Hepatocyte (in vitro differentiated cells): ENCODE results near the gene KCTD19. TPM values are rescaled to one million over a fixed set of nuclear protein-coding genes. Genes with fewer than 3 reads are reported as not detected.

Source experiments
- DNase-seq: peaks from one replicate; pipeline ENCODE4 v3.0.0-alpha.2; 2016; ENCODE audit warnings: low spot score
- H2AFZ ChIP-seq: fragments of 200-600 bp; sonication (generic); 2 replicates; pipeline ENCODE4 v1.6.0; 2016; ENCODE audit warnings: antibody characterized with exemption, mild to moderate bottlenecking
- H3K27ac ChIP-seq: fragments of 200-600 bp; sonication (generic); 2 replicates; pipeline ENCODE4 v1.5.1; 2016; ENCODE audit warnings: mild to moderate bottlenecking
- H3K27me3 ChIP-seq: fragments of 200-600 bp; sonication (generic); 2 replicates; pipeline ENCODE4 v1.6.1; 2016
- H3K36me3 ChIP-seq: fragments of 200-600 bp; sonication (generic); replicated peaks from 2 replicates; pipeline ENCODE4 v1.5.1; 2016; ENCODE audit warnings: low read depth; ENCODE audit not compliant: insufficient read depth
- H3K4me1 ChIP-seq: fragments of 200-600 bp; sonication (generic); 2 replicates; pipeline ENCODE4 v1.5.1; 2016; ENCODE audit warnings: mild to moderate bottlenecking, moderate library complexity; ENCODE audit not compliant: insufficient read depth
- H3K4me2 ChIP-seq: fragments of 200-600 bp; sonication (generic); 2 replicates; pipeline ENCODE4 v1.6.0; 2016
- H3K4me3 ChIP-seq: fragments of 200-600 bp; sonication (generic); 2 replicates; pipeline ENCODE4 v1.5.1; 2016; ENCODE audit warnings: mild to moderate bottlenecking
- H3K79me2 ChIP-seq: fragments of 200-600 bp; sonication (generic); 2 replicates; pipeline ENCODE4 v1.6.0; 2017; ENCODE audit warnings: mild to moderate bottlenecking
- H3K9me2 ChIP-seq: fragments of 200-600 bp; sonication (generic); replicated peaks from 2 replicates; pipeline ENCODE4 v1.6.0; 2017; ENCODE audit warnings: mild to moderate bottlenecking; ENCODE audit not compliant: insufficient read depth
- H3K9me3 ChIP-seq: fragments of 200-600 bp; sonication (generic); 2 replicates; pipeline ENCODE4 v1.5.1; 2016; ENCODE audit warnings: low read depth, mild to moderate bottlenecking
- H4K20me1 ChIP-seq: fragments of 200-600 bp; sonication (generic); 2 replicates; pipeline ENCODE4 v1.6.0; 2016; ENCODE audit warnings: mild to moderate bottlenecking; ENCODE audit not compliant: insufficient read depth, poor library complexity, severe bottlenecking
- EZH2 ChIP-seq: fragments of 200-600 bp; sonication (generic); IDR thresholded peaks from 2 replicates; pipeline ENCODE4 v1.6.1; 2016; ENCODE audit warnings: antibody characterized with exemption, mild to moderate bottlenecking, borderline replicate concordance
- EZH2phosphoT487 ChIP-seq: fragments of 200-600 bp; sonication (generic); IDR thresholded peaks from one replicate; pipeline ENCODE4 v1.6.1; 2018; ENCODE audit warnings: antibody characterized with exemption, mild to moderate bottlenecking, low read depth, moderate library complexity; ENCODE audit not compliant: unreplicated experiment, severe bottlenecking
- WGBS: methylation state at CpG from one replicate; pipeline ENCODE4 v1.1.6; 2016; ENCODE audit warnings: low lambda C conversion rate; ENCODE audit errors: missing lambda C conversion rate; 5-methylcytosine and 5-hydroxymethylcytosine counted together
- polyA plus RNA-seq: library from polyadenylated mRNA; unstranded; fragments of >200 nt; fragmentation: Nextera tagmentation; extraction: Ambion mirVana; gene quantifications from 2 replicates; pipeline ENCODE4 v1.2.1, GENCODE V29; 2016
- total RNA-seq: library from RNA; depleted of rRNA; stranded (reverse); fragments of >200 nt; gene quantifications from 2 replicates; pipeline ENCODE4 v1.2.3, GENCODE V29; 2014
- TF ChIP-seq, protein P1 (sequence below): fragments of 200-600 bp; sonication (generic); IDR thresholded peaks from 2 replicates; pipeline ENCODE4 v1.5.1; 2016; ENCODE audit warnings: antibody characterized with exemption, mild to moderate bottlenecking; ENCODE audit not compliant: poor library complexity

The KCTD19 gene
- total and polyA plus RNA-seq, 2 experiments from 2014 or later, result not detected

DNA sequence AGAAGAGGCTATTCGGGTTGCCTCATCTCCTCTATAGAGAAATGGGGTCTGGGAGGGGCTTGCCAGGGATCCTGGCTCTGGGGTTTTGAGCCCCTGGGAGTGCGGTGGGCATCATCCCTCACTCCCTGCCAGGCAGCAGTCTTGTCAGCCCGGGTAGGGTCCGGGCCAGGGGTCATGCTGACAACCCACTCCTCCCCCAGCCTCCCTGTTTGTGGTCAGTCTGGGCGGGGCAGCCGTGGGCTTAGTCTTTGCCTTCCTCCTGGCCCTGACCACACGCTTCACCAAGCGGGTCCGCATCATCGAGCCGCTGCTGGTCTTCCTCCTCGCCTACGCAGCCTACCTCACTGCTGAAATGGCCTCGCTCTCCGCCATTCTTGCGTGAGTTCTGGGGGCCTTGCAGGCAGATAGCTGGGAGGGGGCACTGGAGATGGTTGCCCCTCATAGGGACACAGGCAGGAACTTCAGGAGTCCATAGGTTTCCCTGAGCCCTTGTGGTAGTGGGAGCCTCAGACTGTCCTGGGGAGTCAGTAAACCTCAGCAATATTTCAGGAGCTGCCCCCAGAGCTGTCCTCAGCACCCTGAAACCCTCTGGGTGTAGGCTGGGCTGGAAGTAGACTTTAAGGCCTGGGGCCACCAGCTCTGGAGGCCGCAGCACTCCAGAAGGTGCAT lies 70.9 kb downstream of the KCTD19 start:
- Histone ChIP-seq H3K9me2 (no peaks in the 10 kb centered on the region), H3K36me3 (no peaks in the 10 kb centered on the region), H3K4me1 (no peaks in the 10 kb centered on the region), H3K4me3 (no peak overlapping the region), H3K4me2 (no peak overlapping the region), H3K79me2 (no peaks in the 10 kb centered on the region), H3K9me3 (no peaks in the 10 kb centered on the region), H3K27ac (no peak overlapping the region), H2AFZ (no peak overlapping the region), H3K27me3 (peaks cover 5% of the 10 kb centered on the region), H4K20me1 (no peaks in the 10 kb centered on the region)
- TF ChIP-seq, protein P1, sequence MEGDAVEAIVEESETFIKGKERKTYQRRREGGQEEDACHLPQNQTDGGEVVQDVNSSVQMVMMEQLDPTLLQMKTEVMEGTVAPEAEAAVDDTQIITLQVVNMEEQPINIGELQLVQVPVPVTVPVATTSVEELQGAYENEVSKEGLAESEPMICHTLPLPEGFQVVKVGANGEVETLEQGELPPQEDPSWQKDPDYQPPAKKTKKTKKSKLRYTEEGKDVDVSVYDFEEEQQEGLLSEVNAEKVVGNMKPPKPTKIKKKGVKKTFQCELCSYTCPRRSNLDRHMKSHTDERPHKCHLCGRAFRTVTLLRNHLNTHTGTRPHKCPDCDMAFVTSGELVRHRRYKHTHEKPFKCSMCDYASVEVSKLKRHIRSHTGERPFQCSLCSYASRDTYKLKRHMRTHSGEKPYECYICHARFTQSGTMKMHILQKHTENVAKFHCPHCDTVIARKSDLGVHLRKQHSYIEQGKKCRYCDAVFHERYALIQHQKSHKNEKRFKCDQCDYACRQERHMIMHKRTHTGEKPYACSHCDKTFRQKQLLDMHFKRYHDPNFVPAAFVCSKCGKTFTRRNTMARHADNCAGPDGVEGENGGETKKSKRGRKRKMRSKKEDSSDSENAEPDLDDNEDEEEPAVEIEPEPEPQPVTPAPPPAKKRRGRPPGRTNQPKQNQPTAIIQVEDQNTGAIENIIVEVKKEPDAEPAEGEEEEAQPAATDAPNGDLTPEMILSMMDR, result no peak
- TF ChIP-seq EZH2phosphoT487, result no peak
- no peak for TF ChIP-seq EZH2
- 98% methylated on average over 17 of the region's 17 CpGs for WGBS
- DNase-seq, result no peak

GRCh38 chr16:67254801-67255552 lies 71.6 kb downstream of the KCTD19 start:
- no peak overlapping the region for H3K27ac ChIP-seq
- H3K36me3 ChIP-seq, result no peaks in the 10 kb centered on the region
- peaks cover 10% of the 10 kb centered on the region for H3K27me3 ChIP-seq
- H2AFZ ChIP-seq, result no peak overlapping the region
- TF ChIP-seq EZH2phosphoT487, result no peak
- TF ChIP-seq, protein P1, result no peak
- no peak for TF ChIP-seq EZH2
- DNase-seq, result no peak
- no peaks in the 10 kb centered on the region for H4K20me1 ChIP-seq
- no peaks in the 10 kb centered on the region for H3K4me1 ChIP-seq
- H3K9me2 ChIP-seq, result no peaks in the 10 kb centered on the region
- H3K4me2 ChIP-seq, result no peak overlapping the region
- H3K4me3 ChIP-seq, result no peak overlapping the region
- H3K79me2 ChIP-seq, result no peaks in the 10 kb centered on the region
- H3K9me3 ChIP-seq, result no peaks in the 10 kb centered on the region
- 89% methylated on average over 18 of the region's 18 CpGs for WGBS

GRCh38 chr16:67252609-67253497 lies 73.7 kb downstream of the KCTD19 start:
- Histone ChIP-seq H3K9me2 (no peaks in the 10 kb centered on the region), H3K4me3 (no peak overlapping the region), H3K9me3 (no peaks in the 10 kb centered on the region), H3K27me3 (peaks cover 28% of the 10 kb centered on the region), H3K27ac (no peak overlapping the region), H3K36me3 (no peaks in the 10 kb centered on the region), H4K20me1 (no peaks in the 10 kb centered on the region), H2AFZ (no peak overlapping the region), H3K4me1 (peaks cover 11% of the 10 kb centered on the region), H3K79me2 (no peaks in the 10 kb centered on the region), H3K4me2 (no peak overlapping the region)
- no peak for DNase-seq
- WGBS, result 98% methylated on average over 4 of the region's 4 CpGs
- TF ChIP-seq, protein P1, result no peak
- TF ChIP-seq EZH2 (no peak), EZH2phosphoT487 (no peak)
